Raji (cell line): ENCODE data around the gene CHN1.

Experiments
- POLR2A ChIP-seq: IDR thresholded peaks from 2 replicates; pipeline ENCODE4 v1.6.1; 2011; ENCODE audit warnings: low read depth, low read length, control low read depth; ENCODE audit not compliant: insufficient read depth

CHN1 gene

GRCh38 chr2:175022923-175023322, 17.7 kb upstream of the CHN1 start:
- TF ChIP-seq POLR2A: no peak

GRCh38 chr2:175019566-175020327, 14.6 kb upstream of the CHN1 start:
- TF ChIP-seq POLR2A: no peak

- no peak for TF ChIP-seq POLR2A
Measured at GRCh38 chr2:175017618-175018414, 12.6 kb upstream of the CHN1 start.

DNA sequence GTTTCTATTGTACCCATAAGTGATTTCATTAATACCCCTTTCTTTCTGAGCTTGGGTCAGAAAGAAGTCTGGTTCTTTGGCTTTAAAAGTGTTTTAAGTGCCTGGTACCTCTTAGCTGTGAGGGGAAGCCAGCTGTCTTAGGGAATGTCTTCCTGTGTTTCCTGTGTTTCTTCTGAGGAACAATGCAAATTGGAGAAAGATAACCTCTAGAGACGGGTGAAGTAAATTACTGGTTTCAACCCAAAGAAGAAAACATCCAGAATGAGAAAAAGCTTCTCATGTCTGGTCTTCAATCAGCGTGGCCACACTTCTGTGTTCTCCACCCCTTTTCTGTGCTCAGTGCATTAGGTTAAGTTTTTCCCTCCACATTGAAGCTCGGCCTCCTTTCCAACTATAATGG, 10.2 kb upstream of the CHN1 start:
- TF ChIP-seq POLR2A: no peak

DNA sequence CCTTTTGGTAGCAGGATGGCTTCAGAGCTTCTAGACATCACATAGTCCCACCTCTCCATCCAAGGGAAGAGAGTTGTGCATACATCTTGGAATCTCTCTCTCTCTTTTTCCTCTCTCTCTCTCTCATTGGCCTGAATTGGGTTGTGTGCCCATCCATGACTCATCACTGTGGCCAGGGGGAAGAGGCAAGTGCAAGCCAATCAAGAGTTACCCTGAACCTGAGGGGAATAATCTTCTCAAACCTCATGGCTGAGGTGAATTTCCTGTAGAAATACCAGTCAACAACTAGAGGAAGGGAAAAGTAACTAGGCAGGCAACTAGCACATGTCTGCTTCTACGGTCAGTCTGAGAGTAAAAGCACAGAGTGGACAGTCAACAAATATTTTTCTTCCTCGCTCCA, 7.3 kb upstream of the CHN1 start:
- TF ChIP-seq POLR2A: no peak

DNA sequence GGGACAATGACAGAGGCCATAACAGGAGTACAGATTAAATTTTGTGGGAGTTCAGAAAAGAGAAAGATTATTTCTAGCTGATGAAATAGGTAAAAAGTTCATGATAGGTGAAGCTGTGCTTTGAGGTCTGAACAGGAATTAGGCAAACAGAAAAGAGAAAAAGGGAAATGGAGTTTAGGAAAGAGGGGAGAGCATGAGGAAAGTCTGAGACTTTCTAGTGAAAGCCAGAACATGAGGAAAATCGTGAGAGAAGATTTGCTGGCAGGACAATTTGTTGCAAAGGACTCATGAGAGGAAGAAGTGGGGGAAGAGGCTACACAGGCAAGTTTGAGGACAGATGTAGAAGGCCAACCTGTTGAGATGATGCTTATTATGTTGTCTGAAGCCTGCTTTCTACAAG, 6.3 kb upstream of the CHN1 start:
- TF ChIP-seq POLR2A: no peak

DNA sequence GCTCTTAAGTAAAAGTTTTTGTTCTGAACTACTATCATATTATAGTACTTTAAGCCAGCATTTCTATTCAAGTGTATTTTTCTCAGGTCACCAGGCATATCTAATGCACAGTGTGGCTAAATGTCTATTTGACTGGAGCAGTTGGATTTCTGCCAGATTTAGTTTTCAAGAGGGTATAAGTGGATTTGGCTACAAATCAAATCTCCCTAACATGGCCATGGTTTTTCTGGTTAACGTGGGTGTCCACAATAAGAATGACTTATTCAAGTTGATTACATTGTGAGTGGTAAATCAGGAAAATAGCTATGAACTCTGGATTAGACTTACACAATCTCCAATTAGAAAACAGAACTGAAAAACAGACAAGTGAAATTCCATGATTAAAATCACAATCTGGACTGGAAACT, 5.7 kb upstream of the CHN1 start:
- no peak for TF ChIP-seq POLR2A

DNA sequence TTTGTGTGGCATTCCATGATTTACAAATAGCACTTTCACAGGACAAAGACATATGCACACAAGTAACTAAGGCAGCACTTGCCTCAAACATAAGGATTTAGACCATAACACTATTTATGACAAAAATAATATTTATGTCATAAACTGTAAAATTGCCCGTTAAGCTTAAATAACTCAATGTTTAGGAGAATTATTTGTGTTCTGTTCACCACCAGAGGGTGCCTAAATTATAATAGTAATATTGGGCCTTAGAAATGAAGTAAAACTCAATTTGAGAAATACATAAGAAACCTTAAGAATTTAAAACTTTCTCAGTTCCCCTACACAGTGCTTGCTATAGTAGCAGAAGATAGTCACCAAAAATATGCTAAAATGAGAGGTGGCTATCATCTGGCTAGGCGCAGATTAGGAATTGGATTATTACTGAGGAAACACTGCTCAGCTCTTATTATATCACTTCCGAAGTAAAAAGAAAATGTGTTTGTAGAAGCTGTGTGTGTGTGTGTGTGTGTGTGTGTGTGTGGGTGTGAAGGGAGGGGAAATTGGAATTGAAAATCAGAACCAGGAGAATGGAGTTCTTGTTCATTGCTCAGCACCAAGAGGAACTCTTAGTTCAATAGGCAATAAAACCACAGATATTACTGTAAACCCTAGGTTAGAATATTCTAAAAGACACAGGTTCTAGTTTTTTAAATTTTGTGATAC, 4.9 kb upstream of the CHN1 start:
- TF ChIP-seq POLR2A: no peak

GRCh38 chr2:175008801-175009495, 3.8 kb upstream of the CHN1 start:
- TF ChIP-seq POLR2A: no peak

- no peak for TF ChIP-seq POLR2A
Measured at GRCh38 chr2:175008009-175008408, 2.8 kb upstream of the CHN1 start.

- no peak for TF ChIP-seq POLR2A
Measured at GRCh38 chr2:175007510-175007909, 2.3 kb upstream of the CHN1 start.

DNA sequence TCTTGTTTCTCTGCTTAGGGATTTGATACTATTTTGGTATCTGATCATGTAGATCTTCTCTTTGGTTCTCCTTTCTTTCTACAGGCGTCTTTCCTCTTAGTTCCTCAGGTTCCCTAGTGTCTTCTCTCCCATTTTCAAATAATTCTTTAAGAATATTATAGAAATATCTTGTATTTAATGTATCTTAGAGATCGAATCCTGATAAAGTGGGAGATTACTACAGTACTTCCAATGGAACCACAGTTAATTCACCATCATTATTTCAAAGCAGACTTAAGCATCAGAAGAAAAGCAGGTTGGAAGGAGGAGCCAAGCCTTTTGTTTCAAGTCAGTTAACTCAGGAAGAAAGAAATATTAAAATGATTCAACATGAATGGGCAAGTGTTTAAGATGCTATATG, 1.1 kb upstream of the CHN1 start:
- no peak for TF ChIP-seq POLR2A

DNA sequence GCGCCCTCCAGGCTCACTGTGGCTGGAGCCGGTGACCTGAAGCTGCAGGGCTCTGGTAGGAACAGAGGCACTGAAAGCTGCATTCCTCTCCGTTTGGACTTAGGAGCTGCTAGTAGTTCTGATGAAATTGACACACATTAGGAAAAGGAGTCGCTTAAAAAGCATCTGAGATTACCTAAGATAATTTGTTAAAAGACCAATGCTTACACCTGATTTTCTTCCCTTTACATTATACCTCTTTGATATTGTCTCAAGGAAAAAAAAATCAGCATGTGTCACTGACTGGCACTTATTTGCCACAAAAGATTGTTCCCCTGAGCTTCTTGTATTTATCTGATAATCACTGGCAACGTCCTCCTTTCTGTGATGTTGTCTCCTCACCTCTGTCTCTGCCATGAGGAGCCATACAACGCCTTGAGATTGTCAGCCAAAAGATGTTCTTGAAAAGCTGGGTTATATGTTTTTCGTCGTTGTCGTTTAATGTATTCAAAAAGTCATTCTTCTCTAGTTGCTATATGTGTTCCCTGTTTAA, 618 bp upstream of the CHN1 start:
- TF ChIP-seq POLR2A: no peak

DNA sequence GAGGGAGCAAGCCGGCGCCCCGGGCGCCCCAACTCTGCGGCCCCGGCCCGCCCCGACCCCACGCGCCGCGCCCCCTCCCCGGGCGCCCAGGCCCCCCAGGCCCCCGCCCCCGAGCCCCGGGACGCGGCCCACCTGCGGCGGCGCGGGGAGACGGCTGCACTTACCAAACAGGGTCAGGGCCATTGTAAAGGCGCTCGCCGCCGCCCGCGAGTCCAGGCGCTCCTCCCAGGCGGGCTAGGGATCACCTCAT, 526 bp downstream of the CHN1 start:
- TF ChIP-seq POLR2A: no peak
